SK-N-SH (cell line): ENCODE results near the gene SLC13A2. TPM values are rescaled to one million over a fixed set of nuclear protein-coding genes. Genes with fewer than 3 reads are reported as not detected.

Experiments used
- CTCF ChIA-PET: fragments of 300-600, 350-600 bp; formaldehyde crosslinking; extraction: SDS; loops from one replicate; lab custom pipeline; 2021; lab: Yijun Ruan, JAX
- POLR2A ChIA-PET: fragments of 350-600 bp; sonication (Branson Sonifier 250); formaldehyde crosslinking; extraction: SDS; loops from one replicate; lab custom pipeline; 2020; ENCODE audit warnings: antibody characterized with exemption, inconsistent platforms; lab: Yijun Ruan, JAX
- DNase-seq: peaks from one replicate; pipeline ENCODE4 v3.0.0; 2012
- H2AFZ ChIP-seq: fragments of 200-600 bp; sonication (generic); 2 replicates; pipeline ENCODE4 v1.8.1; 2016; ENCODE audit warnings: antibody characterized with exemption, mild to moderate bottlenecking, low read depth
- H3F3A ChIP-seq: fragments of 200-600 bp; sonication (generic); replicated peaks from 2 replicates; pipeline ENCODE3; 2016; ENCODE audit warnings: antibody characterized with exemption, mild to moderate bottlenecking; ENCODE audit not compliant: insufficient read depth
- H3K27ac ChIP-seq, 2 experiments: fragments of 200-500 bp in 1 of 2; fragments of 200-600 bp in 1 of 2; sonication (Bioruptor generic) in 1 of 2; sonication (generic), shearing (Covaris generic) in 1 of 2; 2 replicates each; pipeline versions ENCODE4 v1.5.1 to v1.6.1; 2014 to 2016; ENCODE audit warnings: low read depth in 2 of 2, inconsistent platforms in 1 of 2, low read length in 1 of 2, mild to moderate bottlenecking in 1 of 2, mixed read lengths in 1 of 2
- H3K27me3 ChIP-seq: fragments of 200-600 bp; sonication (generic), shearing (Covaris generic); 2 replicates; pipeline ENCODE4 v1.6.1; 2016; ENCODE audit warnings: mixed run types; ENCODE audit not compliant: insufficient read depth
- H3K36me3 ChIP-seq, 2 experiments: fragments of 200-500 bp in 1 of 2; fragments of 200-600 bp in 1 of 2; sonication (Bioruptor generic) in 1 of 2; sonication (generic) in 1 of 2; replicated peaks in 1 of 2; 2 replicates each; pipeline versions ENCODE3 to v1.5.1; 2014 to 2016; ENCODE audit warnings: low read length in 1 of 2, mild to moderate bottlenecking in 1 of 2; ENCODE audit not compliant: insufficient read depth in 2 of 2, control insufficient read depth in 1 of 2
- H3K4me1 ChIP-seq, 2 experiments: fragments of 200-500 bp in 1 of 2; fragments of 200-600 bp in 1 of 2; sonication (Bioruptor generic) in 1 of 2; sonication (generic), shearing (Covaris generic) in 1 of 2; 2 replicates each; pipeline versions ENCODE4 v1.5.1 to v1.6.1; 2014 to 2016; ENCODE audit warnings: low read depth in 1 of 2, low read length in 1 of 2, mixed run types in 1 of 2; ENCODE audit not compliant: insufficient read depth in 2 of 2, control insufficient read depth in 1 of 2
- H3K4me2 ChIP-seq: fragments of 200-600 bp; sonication (generic), shearing (Covaris generic); 2 replicates; pipeline ENCODE4 v1.6.1; 2017; ENCODE audit warnings: mixed run types
- H3K4me3 ChIP-seq, 2 experiments: fragments of 200-500 bp in 1 of 2; fragments of 200-600 bp in 1 of 2; sonication (Bioruptor generic) in 1 of 2; sonication (generic), shearing (Covaris generic) in 1 of 2; 2 replicates each; pipeline versions ENCODE4 v1.5.1 to v1.8.1; 2014 to 2016; ENCODE audit warnings: low read depth in 2 of 2, inconsistent platforms in 1 of 2, low read length in 1 of 2, mild to moderate bottlenecking in 1 of 2, mixed read lengths in 1 of 2, moderate library complexity in 1 of 2
- H3K79me2 ChIP-seq: fragments of 200-600 bp; sonication (generic); 2 replicates; pipeline ENCODE4 v1.8.1; 2017; ENCODE audit warnings: mild to moderate bottlenecking; ENCODE audit not compliant: insufficient read depth
- H3K9ac ChIP-seq: fragments of 200-600 bp; sonication (generic); 2 replicates; pipeline ENCODE4 v1.6.1; 2017; ENCODE audit warnings: mixed run types
- H3K9me2 ChIP-seq: fragments of 200-600 bp; sonication (generic); 2 replicates; pipeline ENCODE4 v1.6.1; 2017; ENCODE audit warnings: mixed run types
- H3K9me3 ChIP-seq: fragments of 200-600 bp; sonication (generic); 2 replicates; pipeline ENCODE4 v1.6.1; 2017; ENCODE audit warnings: mixed run types, mild to moderate bottlenecking, moderate library complexity
- H4K20me1 ChIP-seq: fragments of 200-600 bp; sonication (generic); 2 replicates; pipeline ENCODE4 v1.6.1; 2017; ENCODE audit warnings: mild to moderate bottlenecking, mixed run types; ENCODE audit not compliant: insufficient read depth
- CHD2 ChIP-seq: fragments of 150-350 bp; IDR thresholded peaks from 2 replicates; pipeline ENCODE4 v1.6.1; 2018; ENCODE audit warnings: low read length; ENCODE audit not compliant: partially characterized antibody
- CTCF ChIP-seq: fragments of 200-600 bp; sonication (generic); IDR thresholded peaks from 2 replicates; pipeline ENCODE4 v1.6.1; 2017; ENCODE audit warnings: antibody characterized with exemption, mild to moderate bottlenecking, moderate library complexity
- EZH2phosphoT487 ChIP-seq: fragments of 200-600 bp; sonication (generic); IDR thresholded peaks from 2 replicates; pipeline ENCODE4 v1.6.1; 2017; ENCODE audit warnings: low read depth, mixed run types, mild to moderate bottlenecking, antibody characterized with exemption, moderate library complexity, borderline replicate concordance
- FOXM1 ChIP-seq: IDR thresholded peaks from 2 replicates; pipeline ENCODE4 v1.4.0; 2012; ENCODE audit warnings: low read depth, mild to moderate bottlenecking
- JUND ChIP-seq: IDR thresholded peaks from 2 replicates; pipeline ENCODE4 v1.4.0; 2012
- NFIC ChIP-seq: IDR thresholded peaks from 2 replicates; pipeline ENCODE4 v1.4.0; 2012; ENCODE audit warnings: borderline replicate concordance
- RAD21 ChIP-seq: IDR thresholded peaks from 2 replicates; pipeline ENCODE4 v1.6.1; 2012; ENCODE audit warnings: mild to moderate bottlenecking, low read length
- RFX5 ChIP-seq: IDR thresholded peaks from 2 replicates; pipeline ENCODE4 v1.6.1; 2012; ENCODE audit warnings: mild to moderate bottlenecking, improper control_type of control experiment, low read length
- YY1 ChIP-seq: IDR thresholded peaks from 2 replicates; pipeline ENCODE4 v1.4.0; 2012; ENCODE audit warnings: low read depth, mild to moderate bottlenecking
- ZBTB33 ChIP-seq: IDR thresholded peaks from 2 replicates; pipeline ENCODE4 v1.4.0; 2012; ENCODE audit warnings: low read depth, borderline replicate concordance
- WGBS: methylation state at CpG from one replicate; pipeline ENCODE4 v1.1.6; 2017; ENCODE audit warnings: low lambda C conversion rate; 5-methylcytosine and 5-hydroxymethylcytosine counted together
- polyA plus RNA-seq, 3 experiments: library from polyadenylated mRNA; depleted of rRNA; stranded (reverse); fragments of >200 nt; gene quantifications; 2 replicates each; pipeline ENCODE4 v1.2.3, GENCODE V29; 2012
- TF ChIP-seq, protein P1 (sequence below): IDR thresholded peaks from 2 replicates; pipeline ENCODE4 v1.6.1; 2012; ENCODE audit warnings: mild to moderate bottlenecking, low read depth, low read length, moderate library complexity
- TF ChIP-seq, protein P2 (sequence below): fragments of 150-350 bp; IDR thresholded peaks from 2 replicates; pipeline ENCODE4 v1.6.1; 2016; ENCODE audit warnings: mild to moderate bottlenecking, low read depth, low read length

Gene SLC13A2
- polyA plus RNA-seq, 1 of the 3 experiments (the other 2 are of a cell fraction) = not detected

DNA sequence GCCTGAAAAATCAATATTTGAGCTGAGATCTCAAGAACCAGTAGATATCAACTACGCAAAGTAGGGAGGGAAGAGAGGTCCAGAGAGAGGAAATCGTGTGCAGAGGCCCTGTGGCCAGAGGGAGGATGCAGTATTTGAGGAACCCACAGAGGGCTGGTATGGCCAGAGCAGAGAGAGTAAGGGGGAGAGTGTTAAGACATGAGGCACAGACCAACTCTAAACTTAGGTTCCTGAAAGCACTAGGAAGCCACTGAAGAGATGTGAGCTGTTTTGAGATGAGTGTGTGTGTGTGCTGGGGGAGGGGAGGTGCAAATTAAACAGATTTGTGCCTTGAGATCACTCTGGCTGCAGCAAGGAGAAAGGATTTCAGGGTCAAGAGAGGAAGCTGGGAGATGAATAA is 10.9 kb downstream of the SLC13A2 start:
- WGBS = 51% methylated on average over 2 of the region's 2 CpGs
- CTCF ChIA-PET = interaction anchor here (0.6 to 3.7 kb wide), 5 partner anchors 10 to 280 kb away, joined by 3 to 23 read pairs (median 6); no protein-coding TSS in a partner anchor

GRCh38 chr17:28485049-28485448 is 11.6 kb downstream of the SLC13A2 start:
- Histone ChIP-seq H3K27ac (no peak overlapping the region), H3K9me2 (no peaks in the 10 kb centered on the region), H3K4me1 (no peaks in the 10 kb centered on the region), H3K27me3 (peaks cover 19% of the 10 kb centered on the region; the same call in 1 of the 2 replicates), H3K4me2 (no peak overlapping the region), H3F3A (no peaks in the 10 kb centered on the region), H3K79me2 (no peaks in the 10 kb centered on the region), H3K9me3 (no peaks in the 10 kb centered on the region), H2AFZ (no peak overlapping the region), H3K4me3 (no peak overlapping the region), H3K36me3 (no peaks in the 10 kb centered on the region), H3K9ac (no peak overlapping the region), H4K20me1 (no peaks in the 10 kb centered on the region)
- no peak for DNase-seq
- CTCF ChIA-PET = interaction anchor here (1.1 to 3.7 kb wide), 5 partner anchors 10 to 68 kb away, joined by 4 to 23 read pairs (median 6); no protein-coding TSS in a partner anchor
- POLR2A ChIA-PET = no interaction called here
- 76% methylated on average over 3 of the region's 3 CpGs for WGBS
- TF ChIP-seq, protein P1, sequence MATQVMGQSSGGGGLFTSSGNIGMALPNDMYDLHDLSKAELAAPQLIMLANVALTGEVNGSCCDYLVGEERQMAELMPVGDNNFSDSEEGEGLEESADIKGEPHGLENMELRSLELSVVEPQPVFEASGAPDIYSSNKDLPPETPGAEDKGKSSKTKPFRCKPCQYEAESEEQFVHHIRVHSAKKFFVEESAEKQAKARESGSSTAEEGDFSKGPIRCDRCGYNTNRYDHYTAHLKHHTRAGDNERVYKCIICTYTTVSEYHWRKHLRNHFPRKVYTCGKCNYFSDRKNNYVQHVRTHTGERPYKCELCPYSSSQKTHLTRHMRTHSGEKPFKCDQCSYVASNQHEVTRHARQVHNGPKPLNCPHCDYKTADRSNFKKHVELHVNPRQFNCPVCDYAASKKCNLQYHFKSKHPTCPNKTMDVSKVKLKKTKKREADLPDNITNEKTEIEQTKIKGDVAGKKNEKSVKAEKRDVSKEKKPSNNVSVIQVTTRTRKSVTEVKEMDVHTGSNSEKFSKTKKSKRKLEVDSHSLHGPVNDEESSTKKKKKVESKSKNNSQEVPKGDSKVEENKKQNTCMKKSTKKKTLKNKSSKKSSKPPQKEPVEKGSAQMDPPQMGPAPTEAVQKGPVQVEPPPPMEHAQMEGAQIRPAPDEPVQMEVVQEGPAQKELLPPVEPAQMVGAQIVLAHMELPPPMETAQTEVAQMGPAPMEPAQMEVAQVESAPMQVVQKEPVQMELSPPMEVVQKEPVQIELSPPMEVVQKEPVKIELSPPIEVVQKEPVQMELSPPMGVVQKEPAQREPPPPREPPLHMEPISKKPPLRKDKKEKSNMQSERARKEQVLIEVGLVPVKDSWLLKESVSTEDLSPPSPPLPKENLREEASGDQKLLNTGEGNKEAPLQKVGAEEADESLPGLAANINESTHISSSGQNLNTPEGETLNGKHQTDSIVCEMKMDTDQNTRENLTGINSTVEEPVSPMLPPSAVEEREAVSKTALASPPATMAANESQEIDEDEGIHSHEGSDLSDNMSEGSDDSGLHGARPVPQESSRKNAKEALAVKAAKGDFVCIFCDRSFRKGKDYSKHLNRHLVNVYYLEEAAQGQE = no peak
- TF ChIP-seq EZH2phosphoT487 (no peak), CTCF (no peak), YY1 (no peak), NFIC (no peak), JUND (no peak), ZBTB33 (no peak)
- TF ChIP-seq, protein P2, sequence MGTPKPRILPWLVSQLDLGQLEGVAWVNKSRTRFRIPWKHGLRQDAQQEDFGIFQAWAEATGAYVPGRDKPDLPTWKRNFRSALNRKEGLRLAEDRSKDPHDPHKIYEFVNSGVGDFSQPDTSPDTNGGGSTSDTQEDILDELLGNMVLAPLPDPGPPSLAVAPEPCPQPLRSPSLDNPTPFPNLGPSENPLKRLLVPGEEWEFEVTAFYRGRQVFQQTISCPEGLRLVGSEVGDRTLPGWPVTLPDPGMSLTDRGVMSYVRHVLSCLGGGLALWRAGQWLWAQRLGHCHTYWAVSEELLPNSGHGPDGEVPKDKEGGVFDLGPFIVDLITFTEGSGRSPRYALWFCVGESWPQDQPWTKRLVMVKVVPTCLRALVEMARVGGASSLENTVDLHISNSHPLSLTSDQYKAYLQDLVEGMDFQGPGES = no peak

More for the DNA sequence above, 10.9 kb downstream of the SLC13A2 start:
- Histone ChIP-seq H3K9me3 (no peaks in the 10 kb centered on the region), H3K9me2 (no peaks in the 10 kb centered on the region), H3K27ac (no peak overlapping the region), H2AFZ (no peak overlapping the region), H3K4me2 (no peak overlapping the region), H3K79me2 (no peaks in the 10 kb centered on the region), H3K9ac (no peak overlapping the region), H3K4me1 (no peaks in the 10 kb centered on the region), H3K36me3 (no peaks in the 10 kb centered on the region), H3K27me3 (peaks cover 19% of the 10 kb centered on the region; the same call in 1 of the 2 replicates), H3F3A (no peaks in the 10 kb centered on the region), H3K4me3 (no peak overlapping the region), H4K20me1 (no peaks in the 10 kb centered on the region)
- TF ChIP-seq FOXM1 (no peak), EZH2phosphoT487 (no peak), RAD21 (no peak), CHD2 (no peak), RFX5 (no peak)
- TF ChIP-seq, protein P1 = no peak
- POLR2A ChIA-PET = no interaction called here
- DNase-seq = no peak
